HAP-1 (cell line): ENCODE data around the gene WDR36.
"Not testable (repeated sequence)": the region's sequence is repeated elsewhere in the genome, so short reads cannot be mapped to it uniquely, and the experiment has no call there.

Source experiments
- DNase-seq, 2 experiments: peaks; one replicate each; pipeline ENCODE4 v3.0.0-alpha.2; 2016 to 2020; ENCODE audit warnings: low spot score in 2 of 2
- H3K27me3 ChIP-seq: fragments of 250-450 bp; sonication (Bioruptor Pico); 2 replicates; pipeline ENCODE4 v1.5.1; 2020; ENCODE audit warnings: low read depth, mild to moderate bottlenecking, moderate library complexity
- H3K36me3 ChIP-seq: fragments of 250-450 bp; sonication (Bioruptor Pico); replicated peaks from 2 replicates; pipeline ENCODE4 v1.5.1; 2020; ENCODE audit warnings: mild to moderate bottlenecking
- H3K4me1 ChIP-seq: fragments of 250-450 bp; sonication (Bioruptor Pico); 2 replicates; pipeline ENCODE4 v1.5.1; 2020; ENCODE audit warnings: mild to moderate bottlenecking
- H3K4me3 ChIP-seq: fragments of 250-450 bp; sonication (Bioruptor Pico); 2 replicates; pipeline ENCODE4 v1.5.1; 2020; ENCODE audit warnings: mild to moderate bottlenecking, moderate library complexity
- H3K9me3 ChIP-seq: fragments of 250-450 bp; sonication (Bioruptor Pico); 2 replicates; pipeline ENCODE4 v1.5.1; 2020; ENCODE audit warnings: mild to moderate bottlenecking, moderate library complexity
- in situ Hi-C: fragments of 300-500 bp; cut with MboI; formaldehyde crosslinking; loops from 3 replicates; pipeline ENCODE4 v1.14.3; 2020; ENCODE audit warnings: low sequenced_read_pairs, inconsistent platforms, mixed read lengths

WDR36 gene

DNA sequence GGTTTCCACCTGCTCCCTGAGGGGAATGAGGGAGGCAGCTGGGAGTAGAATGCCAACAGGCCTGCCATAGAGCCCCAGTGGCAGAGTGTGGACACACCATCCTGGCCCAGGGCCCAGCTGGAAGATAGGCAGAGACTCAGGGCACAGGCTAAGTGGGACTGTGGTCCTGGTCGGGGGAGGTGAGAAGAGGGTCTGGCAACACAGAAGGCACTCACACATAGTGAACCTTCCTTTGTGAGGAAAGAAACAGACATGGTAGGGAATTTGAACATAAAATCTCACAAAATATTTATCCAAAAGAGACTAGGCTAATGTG, 41.2 kb downstream of the WDR36 start:
- no peak overlapping the region for H3K4me3 ChIP-seq
- DNase-seq: no peak
- in situ Hi-C loops: no loop called here
- H3K27me3 ChIP-seq: no peaks in the 10 kb centered on the region
- H3K4me1 ChIP-seq: 0 out of 2 replicates have a peak, but pooled peaks cover 4% of the 10 kb centered on the region
- no peaks in the 10 kb centered on the region for H3K9me3 ChIP-seq
- no peaks in the 10 kb centered on the region for H3K36me3 ChIP-seq

GRCh38 chr5:111134087-111134486, 41.9 kb downstream of the WDR36 start:
- H3K4me1 ChIP-seq: 0 out of 2 replicates have a peak, but pooled peaks cover 4% of the 10 kb centered on the region
- no peak overlapping the region for H3K4me3 ChIP-seq
- H3K27me3 ChIP-seq: no peaks in the 10 kb centered on the region
- in situ Hi-C loops: no loop called here
- DNase-seq: no peak
- no peaks in the 10 kb centered on the region for H3K36me3 ChIP-seq
- no peaks in the 10 kb centered on the region for H3K9me3 ChIP-seq

DNA sequence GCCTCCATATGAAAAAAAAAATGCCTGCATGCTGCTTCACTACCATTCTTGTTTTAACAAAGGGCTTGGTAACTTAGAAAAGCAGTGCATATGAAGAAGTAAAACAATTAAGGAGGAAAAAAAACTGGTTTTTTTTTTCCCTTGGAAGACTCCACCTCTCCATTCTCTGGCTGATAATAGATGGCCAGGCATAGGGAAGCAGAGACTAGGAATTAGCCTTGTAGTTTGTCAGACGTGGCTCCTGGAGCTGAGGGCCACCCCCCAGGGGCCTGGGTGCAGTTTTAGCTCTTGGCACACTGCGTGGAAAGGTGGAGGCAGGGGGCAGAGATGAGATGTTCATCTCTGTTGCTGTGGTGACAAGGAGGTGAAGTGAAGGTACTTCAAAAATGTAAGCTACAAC, 42.7 kb downstream of the WDR36 start:
- no peaks in the 10 kb centered on the region for H3K27me3 ChIP-seq
- in situ Hi-C loops: no loop called here
- no peak for DNase-seq
- H3K4me3 ChIP-seq: no peak overlapping the region
- H3K9me3 ChIP-seq: no peaks in the 10 kb centered on the region
- 0 out of 2 replicates have a peak, but pooled peaks cover 4% of the 10 kb centered on the region for H3K4me1 ChIP-seq
- H3K36me3 ChIP-seq: no peaks in the 10 kb centered on the region

DNA sequence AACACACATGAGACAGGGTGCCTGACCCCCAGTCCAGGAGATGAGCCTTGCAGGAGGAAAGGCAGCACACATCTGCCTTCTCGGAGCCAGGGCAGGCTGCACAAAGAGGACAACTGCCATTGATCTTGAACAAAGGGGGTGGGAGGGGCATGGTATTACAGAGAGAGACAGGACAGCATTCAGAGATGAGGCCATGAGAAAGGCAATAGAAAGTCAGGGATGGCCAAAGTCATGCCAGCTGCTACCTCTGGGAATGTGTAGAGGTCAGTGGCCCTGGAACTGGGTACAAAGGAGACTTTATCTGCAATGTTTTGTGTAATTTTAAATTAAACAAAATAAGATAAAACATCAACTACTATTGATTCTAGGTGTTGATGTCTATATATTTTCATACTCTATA, 43.2 kb downstream of the WDR36 start:
- in situ Hi-C loops: no loop called here
- Histone ChIP-seq H3K4me3 (no peak overlapping the region), H3K27me3 (no peaks in the 10 kb centered on the region), H3K4me1 (0 out of 2 replicates have a peak, but pooled peaks cover 4% of the 10 kb centered on the region), H3K36me3 (no peaks in the 10 kb centered on the region), H3K9me3 (no peaks in the 10 kb centered on the region)
- DNase-seq: peak in 1 of 2 experiments; percentile 43

- in situ Hi-C loops: no loop called here
- no peak overlapping the region for H3K4me3 ChIP-seq
- 0 out of 2 replicates have a peak, but pooled peaks cover 4% of the 10 kb centered on the region for H3K4me1 ChIP-seq
- H3K36me3 ChIP-seq: no peaks in the 10 kb centered on the region
- no peaks in the 10 kb centered on the region for H3K27me3 ChIP-seq
- no peak for DNase-seq
- H3K9me3 ChIP-seq: no peaks in the 10 kb centered on the region
Measured at GRCh38 chr5:111135946-111136345, 43.8 kb downstream of the WDR36 start.

GRCh38 chr5:111138096-111138495, 45.9 kb downstream of the WDR36 start:
- H3K27me3 ChIP-seq: no peaks in the 10 kb centered on the region
- H3K9me3 ChIP-seq: no peaks in the 10 kb centered on the region
- H3K36me3 ChIP-seq: no peaks in the 10 kb centered on the region
- no peak for DNase-seq
- 0 out of 2 replicates have a peak, but pooled peaks cover 4% of the 10 kb centered on the region for H3K4me1 ChIP-seq
- in situ Hi-C loops: no loop called here
- H3K4me3 ChIP-seq: no peak overlapping the region

GRCh38 chr5:111141471-111141870, 49.3 kb downstream of the WDR36 start:
- in situ Hi-C loops, H3K4me1 ChIP-seq, H3K36me3 ChIP-seq: not testable (repeated sequence)

GRCh38 chr5:111142932-111143331, 50.8 kb downstream of the WDR36 start:
- DNase-seq: no peak
- no peaks in the 10 kb centered on the region for H3K36me3 ChIP-seq
- in situ Hi-C loops: no loop called here

More at GRCh38 chr5:111141471-111141870, 49.3 kb downstream of the WDR36 start:
- not testable (repeated sequence) for H3K4me3 ChIP-seq, DNase-seq, H3K27me3 ChIP-seq, H3K9me3 ChIP-seq

DNA sequence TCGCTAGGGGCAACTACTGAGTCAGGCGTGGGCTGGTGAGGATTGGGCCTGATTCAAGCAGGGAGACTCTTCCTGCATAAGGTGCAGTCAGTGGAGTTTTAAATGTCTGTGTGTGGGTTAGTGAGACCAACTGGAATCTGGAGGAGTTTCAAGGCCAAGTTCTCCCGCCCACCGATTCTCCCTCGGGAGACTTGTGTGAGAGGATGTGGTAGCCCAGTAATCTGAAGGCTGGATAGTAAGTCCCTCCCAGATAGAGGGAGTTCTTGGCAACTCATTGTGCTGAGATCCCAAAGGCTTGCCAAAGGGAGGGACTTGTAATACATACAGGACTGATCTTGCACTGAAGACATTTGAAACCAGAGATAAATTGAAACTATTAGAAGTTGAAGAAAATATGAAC, 51.8 kb downstream of the WDR36 start:
- Histone ChIP-seq H3K27me3 (peaks cover 7% of the 10 kb centered on the region; the same call in 1 of the 2 replicates), H3K9me3 (no peaks in the 10 kb centered on the region), H3K4me1 (no peaks in the 10 kb centered on the region), H3K4me3 (no peak overlapping the region), H3K36me3 (no peaks in the 10 kb centered on the region)
- in situ Hi-C loops: no loop called here
- no peak for DNase-seq

More at GRCh38 chr5:111142932-111143331, 50.8 kb downstream of the WDR36 start:
- Histone ChIP-seq H3K27me3 (peaks cover 7% of the 10 kb centered on the region; the same call in 1 of the 2 replicates), H3K4me3 (no peak overlapping the region), H3K9me3 (no peaks in the 10 kb centered on the region), H3K4me1 (no peaks in the 10 kb centered on the region)

- in situ Hi-C loops: no loop called here
- no peak for DNase-seq
- Histone ChIP-seq H3K4me3 (no peak overlapping the region), H3K36me3 (no peaks in the 10 kb centered on the region), H3K9me3 (no peaks in the 10 kb centered on the region), H3K4me1 (no peaks in the 10 kb centered on the region), H3K27me3 (peaks cover 7% of the 10 kb centered on the region; the same call in 1 of the 2 replicates)
Measured at GRCh38 chr5:111144352-111144930, 52.3 kb downstream of the WDR36 start.

DNA sequence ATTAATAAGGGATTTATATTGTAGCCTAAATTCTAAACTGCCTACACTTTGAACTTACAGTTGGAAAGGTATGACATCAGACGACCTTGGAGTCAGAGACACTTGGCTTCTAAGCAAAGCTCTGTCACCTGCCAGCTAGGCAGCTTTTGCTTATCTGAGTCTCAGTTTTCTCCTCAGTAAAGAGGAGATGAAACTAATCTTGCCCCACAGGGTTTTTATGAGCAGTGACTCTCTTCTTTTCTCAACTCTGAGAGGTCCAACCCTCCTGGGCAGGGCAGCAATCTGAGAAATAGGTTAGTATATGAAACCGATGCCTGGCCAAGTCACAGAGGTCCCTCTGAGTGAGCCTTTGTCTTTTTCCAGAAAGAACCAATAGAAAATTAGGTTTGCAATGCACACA, 53.9 kb downstream of the WDR36 start:
- in situ Hi-C loops: no loop called here
- Histone ChIP-seq H3K9me3 (no peaks in the 10 kb centered on the region), H3K4me3 (no peak overlapping the region), H3K4me1 (no peaks in the 10 kb centered on the region), H3K36me3 (no peaks in the 10 kb centered on the region), H3K27me3 (peaks cover 7% of the 10 kb centered on the region; the same call in 1 of the 2 replicates)
- DNase-seq: no peak

DNA sequence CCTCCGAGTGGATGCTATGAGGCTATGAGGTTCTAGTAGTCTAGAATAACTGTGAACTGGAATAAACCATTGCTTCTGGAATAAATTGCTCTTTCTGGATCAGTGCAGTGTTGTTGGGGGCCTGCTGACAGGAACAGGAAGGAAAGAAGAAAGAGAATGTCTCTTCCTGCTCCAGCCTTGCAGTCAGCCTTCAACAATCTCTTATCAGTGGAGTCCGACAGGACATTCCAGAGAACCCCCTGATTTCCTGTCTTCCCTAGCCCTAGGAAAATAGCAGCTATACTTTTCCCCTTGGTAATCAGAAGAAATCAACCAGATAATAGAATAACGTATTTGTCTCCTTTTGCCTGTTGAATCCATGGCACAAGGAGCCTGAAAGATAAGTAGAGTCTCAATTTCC, 55.4 kb downstream of the WDR36 start:
- H3K4me1 ChIP-seq: no peaks in the 10 kb centered on the region
- no peak for DNase-seq
- in situ Hi-C loops: no loop called here

DNA sequence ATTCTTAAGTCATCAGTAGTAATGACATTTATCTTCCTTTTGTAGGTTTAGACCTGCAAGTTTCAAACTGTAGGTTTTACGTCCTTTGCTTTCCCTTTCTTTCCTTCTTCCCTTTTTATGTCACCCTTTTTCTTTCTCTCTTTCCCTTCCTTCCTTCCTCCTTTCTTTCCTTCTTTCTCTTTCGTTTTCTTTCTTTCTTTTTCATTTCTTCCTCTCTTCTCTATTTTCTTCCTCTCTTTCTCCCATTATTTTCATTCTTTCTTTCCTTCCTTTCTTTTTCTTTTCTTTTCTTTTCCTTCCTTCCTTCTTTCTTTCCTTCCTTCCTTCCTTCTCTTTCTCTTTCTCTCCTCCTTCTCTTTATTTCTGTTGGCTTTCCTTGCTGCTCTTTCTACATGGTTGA, 59.9 kb downstream of the WDR36 start:
- H3K4me1 ChIP-seq: no peaks in the 10 kb centered on the region
- H3K9me3 ChIP-seq: no peaks in the 10 kb centered on the region
- no peak for DNase-seq
- no peaks in the 10 kb centered on the region for H3K36me3 ChIP-seq
- in situ Hi-C loops: loop anchor here (25.0 kb wide), 1 partner anchor 985 kb away; no protein-coding TSS in a partner anchor
- H3K4me3 ChIP-seq: no peak overlapping the region
- H3K27me3 ChIP-seq: no peaks in the 10 kb centered on the region; the same call in 1 of the 2 replicates

More for the DNA sequence above, 55.4 kb downstream of the WDR36 start:
- H3K9me3 ChIP-seq: no peaks in the 10 kb centered on the region
- peaks cover 7% of the 10 kb centered on the region; the same call in 1 of the 2 replicates for H3K27me3 ChIP-seq
- no peaks in the 10 kb centered on the region for H3K36me3 ChIP-seq
- H3K4me3 ChIP-seq: no peak overlapping the region

DNA sequence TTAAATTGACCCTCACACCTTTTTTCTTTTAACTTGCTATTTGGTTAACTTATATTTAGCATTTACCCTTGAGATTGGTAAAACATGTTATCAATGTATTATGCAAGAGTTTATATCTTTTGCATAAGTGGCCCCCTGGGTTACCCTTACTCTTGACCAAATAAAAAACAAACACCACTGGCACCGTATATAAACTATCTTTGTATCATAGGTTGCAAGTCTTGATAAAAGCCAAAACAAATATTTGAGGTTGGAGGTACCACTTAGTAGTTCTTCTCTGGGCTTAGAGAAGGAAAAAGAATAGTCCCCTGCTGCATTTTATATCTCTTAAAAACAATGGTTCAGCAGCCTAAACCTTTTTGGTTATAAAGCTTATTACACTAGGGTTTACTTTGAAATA, 61.3 kb downstream of the WDR36 start:
- Histone ChIP-seq H3K4me3 (no peak overlapping the region), H3K27me3 (no peaks in the 10 kb centered on the region; the same call in 1 of the 2 replicates), H3K9me3 (no peaks in the 10 kb centered on the region), H3K36me3 (no peaks in the 10 kb centered on the region), H3K4me1 (no peaks in the 10 kb centered on the region)
- no peak for DNase-seq
- in situ Hi-C loops: loop anchor here (25.0 kb wide), 1 partner anchor 984 kb away; no protein-coding TSS in a partner anchor
